HepG2 (cell line): ENCODE data around the gene VENTX. TPM values are rescaled to one million over a fixed set of nuclear protein-coding genes. Genes with fewer than 3 reads are reported as not detected.

Experiments used
- ATAC-seq: fragments of 200-7000 bp; cut with Tn5 transposase; 3 replicates; pipeline ENCODE4 v1.9.1; 2020; ENCODE audit warnings: mild to moderate bottlenecking, moderate library complexity
- BruUV-seq: library from RNA; stranded (reverse); fragments of 400-500 nt; replicated peaks from 2 replicates; lab custom pipeline; 2021; lab: Mats Ljungman, UMichigan
- CTCF ChIA-PET: fragments of 300-600 bp; formaldehyde crosslinking; extraction: SDS; loops from one replicate; lab custom pipeline; 2021; ENCODE audit warnings: low total read pairs, inconsistent platforms, low intra/inter-chr PET ratio; lab: Yijun Ruan, JAX
- POLR2A ChIA-PET: fragments of 350-600 bp; sonication (Branson Sonifier 250); formaldehyde crosslinking; loops from one replicate; lab custom pipeline; 2020; ENCODE audit warnings: antibody characterized with exemption, inconsistent platforms; lab: Yijun Ruan, JAX
- DNase-seq: peaks from one replicate; pipeline ENCODE4 v3.0.0-alpha.2; 2015; ENCODE audit warnings: low spot score
- FAIRE-seq: peaks from 3 replicates; lab custom pipeline; 2011; peaks lifted over from hg19 to GRCh38; lab: Jason Lieb, UNC
- H2AFZ ChIP-seq: one replicate; pipeline ENCODE4 v1.6.1; 2011; ENCODE audit warnings: low read length, inconsistent platforms
- H3K27ac ChIP-seq: fragments of 300-600 bp; 3 replicates; pipeline ENCODE4 v1.8.0; 2011; ENCODE audit warnings: mixed run types, mild to moderate bottlenecking, mixed read lengths, low read length, inconsistent platforms; ENCODE audit not compliant: insufficient read depth; ENCODE audit errors: extremely low read length
- H3K27me3 ChIP-seq, 2 experiments: fragments of 200-600 bp in 1 of 2; 2 replicates in 1 of 2; 3 replicates in 1 of 2; pipeline versions ENCODE4 v1.6.0 to v1.8.0; 2011; ENCODE audit warnings: low read length in 2 of 2, mild to moderate bottlenecking in 2 of 2, moderate library complexity in 2 of 2, inconsistent platforms in 1 of 2; ENCODE audit not compliant: insufficient read depth in 2 of 2, control insufficient read depth in 1 of 2
- H3K36me3 ChIP-seq, 2 experiments: fragments of 200-600 bp in 1 of 2; replicated peaks in 1 of 2; 2 replicates in 1 of 2; 3 replicates in 1 of 2; pipeline versions ENCODE4 v1.5.1 to v1.8.0; 2011; ENCODE audit warnings: low read length in 2 of 2, inconsistent platforms in 1 of 2; ENCODE audit not compliant: insufficient read depth in 2 of 2, control insufficient read depth in 1 of 2
- H3K4me1 ChIP-seq: 2 replicates; pipeline ENCODE4 v1.5.1; 2012; ENCODE audit warnings: low read length, inconsistent platforms; ENCODE audit not compliant: insufficient read depth
- H3K4me2 ChIP-seq: 2 replicates; pipeline ENCODE4 v1.6.0; 2011; ENCODE audit warnings: low read depth, low read length, inconsistent platforms
- H3K4me3 ChIP-seq, 3 experiments: fragments of 200-600 bp in 1 of 3; sonication (generic), shearing (Covaris generic) in 1 of 3; replicated peaks in 1 of 3; 2 replicates each; pipeline ENCODE4 v1.5.1; 2011 to 2016; ENCODE audit warnings: low read length in 3 of 3, inconsistent platforms in 2 of 3, low read depth in 2 of 3, mild to moderate bottlenecking in 2 of 3, control low read depth in 1 of 3, mixed read lengths in 1 of 3; ENCODE audit not compliant: insufficient read depth in 1 of 3
- H3K79me2 ChIP-seq: one replicate; pipeline ENCODE4 v1.6.1; 2011; ENCODE audit warnings: low read length, inconsistent platforms; ENCODE audit not compliant: insufficient read depth
- H3K9ac ChIP-seq: 2 replicates; pipeline ENCODE4 v1.6.0; 2011; ENCODE audit warnings: mild to moderate bottlenecking, low read depth, low read length, inconsistent platforms; ENCODE audit not compliant: insufficient read depth
- H3K9me3 ChIP-seq: 2 replicates; pipeline ENCODE4 v1.5.1; 2012; ENCODE audit warnings: mild to moderate bottlenecking, low read length
- H4K20me1 ChIP-seq: 2 replicates; pipeline ENCODE4 v1.6.0; 2011; ENCODE audit warnings: inconsistent platforms, mild to moderate bottlenecking, low read length, moderate library complexity; ENCODE audit not compliant: insufficient read depth
- AGO2 ChIP-seq: fragments of 200-400 bp; formaldehyde crosslinking; optimal IDR thresholded peaks from 2 replicates; pipeline ENCODE3; 2017; ENCODE audit warnings: mild to moderate bottlenecking, low read depth, low read length, moderate library complexity
- DPF2 ChIP-seq: sonication (generic); formaldehyde crosslinking; IDR thresholded peaks from 2 replicates; pipeline ENCODE4 v1.4.0; 2020; ENCODE audit warnings: mild to moderate bottlenecking, low read depth, missing genetic modification reagents, borderline replicate concordance
- ZNF326 ChIP-seq: sonication (generic); formaldehyde crosslinking; IDR thresholded peaks from 2 replicates; pipeline ENCODE4 v1.4.0; 2020; ENCODE audit warnings: missing genetic modification reagents, borderline replicate concordance
- WGBS: methylation state at CpG from one replicate; pipeline ENCODE4 v1.1.6; 2017; ENCODE audit warnings: low lambda C conversion rate; 5-methylcytosine and 5-hydroxymethylcytosine counted together
- in situ Hi-C: cut with HindIII; loops from 2 replicates; pipeline ENCODE4 v1.10.0; 2017; ENCODE audit warnings: low pct_unique_long_range_greater_than_20kb; ENCODE audit not compliant: extremely low pct_ligation_motif_present
- intact Hi-C: fragments of 100-400 bp; cut with micrococcal nuclease; formaldehyde crosslinking; loops from one replicate; pipeline ENCODE4 v1.10.0; 2022; ENCODE audit not compliant: unreplicated experiment
- polyA plus RNA-seq, 8 experiments: library from polyadenylated mRNA; depleted of rRNA in 3 of 8; stranded (reverse) in 7 of 8; unstranded in 1 of 8; fragments of >200 nt; fragmentation: Illumina TruSeq in 4 of 8; extraction: Trizol in 4 of 8; gene quantifications; 2 replicates each; pipeline versions ENCODE4 v1.2.1 to v1.2.3, GENCODE V29; 2011 to 2016; ENCODE audit warnings: low read depth in 4 of 8, missing spikeins in 1 of 8, mixed read lengths in 1 of 8; ENCODE audit not compliant: insufficient read depth in 1 of 8
- total RNA-seq, 5 experiments: library from RNA; depleted of rRNA; stranded (reverse); fragments of >200 nt; fragmentation: Illumina TruSeq; extraction: Trizol; gene quantifications; 2 replicates each; pipeline ENCODE4 v1.2.3, GENCODE V29; 2016; ENCODE audit warnings: low read depth in 1 of 5

The VENTX gene
- total and polyA plus RNA-seq, 2 of the 13 experiments (the other 11 are each of a cell fraction or from before 2014, with no cell fraction given): not detected

- H3K79me2 ChIP-seq: no peaks in the 10 kb centered on the region
- POLR2A ChIA-PET: no interaction called here
- H3K4me3 ChIP-seq: no peak overlapping the region
- ATAC-seq (no peak), FAIRE-seq (no peak), DNase-seq (no peak)
- H3K27ac ChIP-seq: no peak overlapping the region
- no peak overlapping the region for H2AFZ ChIP-seq
- no peaks in the 10 kb centered on the region for H3K9me3 ChIP-seq
- H3K36me3 ChIP-seq: peaks cover 20 to 34% of the 10 kb centered on the region in 2 experiments; a peak in 4 of 5 replicates
- WGBS: 91% methylated on average over 16 of the region's 24 CpGs
- CTCF ChIA-PET: no interaction called here
- BruUV-seq: no TSS peak
- peaks cover 7% of the 10 kb centered on the region; the same call in 1 of the 2 replicates for H4K20me1 ChIP-seq
- H3K4me1 ChIP-seq: peaks cover 23% of the 10 kb centered on the region
- in situ Hi-C loops: no loop called here
- no peak overlapping the region for H3K9ac ChIP-seq
- no peak for TF ChIP-seq DPF2 (CRISPR knock-in tag)
- TF ChIP-seq AGO2: peak; percentile 5
- H3K27me3 ChIP-seq: peaks cover 0 to 20% of the 10 kb centered on the region in 2 experiments; a peak in 3 of 5 replicates
- H3K4me2 ChIP-seq: no peak overlapping the region
- intact Hi-C loops: no loop called here
These were observed 41.9 kb downstream of the VENTX start for GRCh38 chr10:133279326-133280226.

- ATAC-seq (no peak), DNase-seq (no peak), FAIRE-seq (no peak)
- no TSS peak for BruUV-seq
- Histone ChIP-seq H3K79me2 (no peaks in the 10 kb centered on the region), H3K4me1 (peaks cover 23% of the 10 kb centered on the region), H3K27me3 (peaks cover 0 to 10% of the 10 kb centered on the region in 2 experiments; a peak in 3 of 5 replicates), H3K27ac (no peak overlapping the region), H2AFZ (no peak overlapping the region), H3K9me3 (no peaks in the 10 kb centered on the region), H3K4me3 (no peak overlapping the region), H3K36me3 (peaks cover 22 to 41% of the 10 kb centered on the region in 2 experiments; a peak in 4 of 5 replicates), H4K20me1 (peaks cover 7% of the 10 kb centered on the region; the same call in 1 of the 2 replicates), H3K9ac (no peak overlapping the region), H3K4me2 (no peak overlapping the region)
- 88% methylated on average over 9 of the region's 10 CpGs for WGBS
- in situ Hi-C loops (no loop called here), intact Hi-C loops (no loop called here)
- no peak for TF ChIP-seq ZNF326 (CRISPR knock-in tag)
- TF ChIP-seq AGO2: peak; percentile 24
- CTCF ChIA-PET: no interaction called here
- POLR2A ChIA-PET: no interaction called here
These were observed 42.9 kb downstream of the VENTX start for GRCh38 chr10:133280391-133281059.
